NCI-H2107 (cell line): ENCODE results near the gene PEDS1.
"Not testable (repeated sequence)": the region's sequence is repeated elsewhere in the genome, so short reads cannot be mapped to it uniquely, and the experiment has no call there.

Experiments
- DNase-seq: peaks from one replicate; lab custom pipeline; 2025; lab: John Stamatoyannopoulos, UW

The PEDS1 gene

DNA sequence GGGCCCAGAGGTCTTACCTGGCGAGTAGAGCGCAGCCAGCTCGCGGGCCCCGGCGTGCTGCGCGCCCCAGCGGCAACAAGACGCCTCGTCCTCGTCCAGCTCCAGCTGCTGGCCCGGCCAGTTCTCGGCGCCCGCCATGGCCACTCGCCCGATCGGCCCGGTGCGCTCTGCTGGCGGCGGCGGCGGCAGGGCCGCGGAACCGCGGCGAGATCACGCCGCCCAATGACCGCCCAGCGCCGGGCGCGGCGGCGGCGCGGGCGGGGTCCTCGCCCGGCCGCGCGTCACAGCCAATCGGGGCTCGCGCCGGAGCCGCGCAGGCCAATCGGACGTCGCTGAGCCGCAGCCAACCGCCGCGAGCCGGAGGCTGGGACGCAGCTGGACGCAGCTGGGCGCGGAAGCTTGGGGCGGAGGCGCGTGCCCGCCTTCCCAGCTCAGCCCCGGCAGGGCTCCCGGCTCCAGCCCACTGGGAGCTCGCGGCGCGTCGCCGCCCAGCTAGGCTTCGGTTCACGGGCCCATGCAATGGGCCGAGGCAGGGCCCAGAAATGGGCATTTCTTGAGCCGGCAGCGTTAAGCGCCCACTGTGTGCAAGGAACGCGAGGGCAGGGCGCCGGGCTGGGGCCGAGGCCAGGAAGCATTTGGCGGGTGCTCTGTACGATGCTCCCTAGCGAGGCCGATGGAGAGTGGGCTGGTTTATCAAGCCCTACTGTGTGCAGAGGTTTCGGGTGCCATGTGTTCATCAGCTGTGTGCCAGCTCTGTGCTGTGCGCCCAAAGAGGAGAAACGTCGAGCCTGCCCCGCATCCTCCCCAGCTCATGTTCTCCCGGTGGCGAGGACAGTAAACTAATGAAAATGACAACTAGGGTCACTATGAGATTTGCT lies at the start of gene PEDS1:
Gene PEDS1, minus strand, starts transcription at position 224 of the 878 bp plus-strand sequence. Its CDS starts 86 bp downstream, at position 138.
- peak; percentile 93 for DNase-seq

DNA sequence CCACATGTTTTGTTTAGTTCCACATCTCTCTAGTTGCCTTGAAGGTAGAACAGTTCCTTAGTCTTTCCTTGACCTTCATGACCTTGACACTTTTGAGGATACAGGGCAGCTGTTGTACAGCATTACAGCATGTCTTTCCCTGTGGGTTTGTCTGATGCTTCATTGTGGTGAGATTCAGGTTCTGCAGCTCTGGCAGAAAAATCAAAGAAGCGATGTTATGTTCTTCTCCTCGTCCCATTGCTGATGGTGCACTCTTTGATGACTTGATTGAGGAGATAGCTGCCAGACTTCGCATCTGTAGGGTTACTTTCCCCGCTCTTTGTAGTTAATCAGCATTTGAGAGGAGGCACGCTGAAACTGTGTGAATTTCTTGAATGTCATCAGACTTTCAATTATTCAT lies 49.2 kb upstream of the PEDS1 start:
- DNase-seq: no peak

DNA sequence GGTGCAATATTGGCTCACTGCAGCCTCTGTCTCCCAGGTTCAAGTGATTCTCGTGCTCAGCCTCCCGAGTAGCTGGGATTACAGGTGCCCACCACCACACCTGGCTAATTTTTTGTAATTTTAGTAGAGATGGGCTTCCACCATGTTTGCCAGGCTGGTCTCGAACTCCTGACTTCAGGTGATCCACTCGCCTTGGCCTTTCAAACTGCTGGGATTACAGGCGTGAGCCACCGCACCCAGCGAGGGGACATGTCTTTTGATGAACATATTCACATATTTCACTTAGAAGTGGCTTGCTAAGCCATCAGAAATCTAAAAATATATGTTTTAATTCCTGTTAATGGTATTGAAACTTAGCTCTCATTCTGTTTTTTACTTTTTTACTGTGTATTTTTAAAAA lies 48.2 kb upstream of the PEDS1 start:
- DNase-seq: not testable (repeated sequence)

DNA sequence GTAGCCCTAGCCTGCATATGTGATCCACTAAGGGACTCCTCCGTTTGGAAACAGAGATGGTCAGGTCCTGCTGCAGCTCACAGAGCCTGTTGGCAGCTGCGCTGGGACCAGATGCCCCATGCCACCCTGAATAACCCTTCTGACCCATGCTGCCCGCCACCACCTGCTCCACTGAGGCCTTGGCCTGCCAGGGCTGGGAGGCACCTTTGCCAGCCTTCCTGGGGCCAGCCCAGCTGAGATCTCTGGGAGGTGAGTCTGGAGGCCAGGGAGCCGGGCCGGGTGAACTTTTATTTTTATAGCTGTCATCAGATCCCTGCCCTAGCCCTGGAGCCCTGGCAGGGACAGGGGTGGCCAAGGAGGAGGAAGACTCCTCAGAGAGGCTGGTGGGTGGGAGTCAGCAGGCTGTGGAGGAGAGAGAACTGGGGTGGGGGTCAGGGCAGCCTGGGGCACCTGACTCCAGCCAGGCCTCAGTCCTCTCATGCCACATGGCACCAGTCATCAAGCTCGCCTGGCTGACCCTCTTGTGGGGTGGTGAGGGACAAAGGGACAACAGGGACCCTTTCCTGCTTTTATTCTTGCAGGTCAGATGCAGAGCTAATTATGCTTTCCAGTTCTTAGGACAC lies 47.1 kb upstream of the PEDS1 start:
- DNase-seq: no peak

DNA sequence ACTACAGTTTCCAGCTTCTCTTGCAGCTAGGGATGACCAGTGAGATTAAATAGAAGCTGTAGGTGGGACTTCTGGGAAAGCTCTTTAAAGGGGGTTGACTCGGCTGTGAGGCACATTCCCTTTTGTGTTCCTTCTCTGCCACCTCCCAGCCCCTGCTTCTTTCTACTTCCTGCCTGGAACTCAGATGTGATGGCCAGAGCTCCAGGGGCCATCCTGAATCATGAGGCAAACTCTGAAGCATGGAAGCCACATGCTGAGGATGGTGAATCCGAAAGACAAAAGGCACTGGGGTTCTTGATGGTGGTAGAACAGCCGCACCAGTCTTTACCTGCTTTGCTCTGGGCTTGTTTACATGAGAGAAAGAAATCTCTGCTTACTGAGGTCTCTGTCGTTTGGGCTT lies 46.2 kb upstream of the PEDS1 start:
- no peak for DNase-seq

DNA sequence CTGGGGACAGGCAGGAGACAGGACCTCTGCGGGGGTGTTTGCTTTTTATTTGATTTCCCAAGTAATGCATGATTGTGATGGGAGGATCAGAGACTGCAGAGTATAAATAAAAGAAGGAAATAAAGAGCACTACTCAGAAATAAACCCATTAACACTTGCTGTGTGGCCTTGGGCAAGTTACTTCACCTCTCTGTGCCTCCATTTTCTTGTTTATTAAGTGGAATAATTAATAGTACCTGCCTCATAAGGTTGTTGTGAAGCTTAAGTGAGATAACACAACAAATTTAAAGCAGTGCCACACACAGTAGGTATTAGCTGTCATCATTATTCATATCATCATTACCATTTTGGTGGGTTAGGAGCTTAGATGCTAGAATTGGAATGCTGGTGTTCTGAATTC lies 45.2 kb upstream of the PEDS1 start:
- no peak for DNase-seq

DNA sequence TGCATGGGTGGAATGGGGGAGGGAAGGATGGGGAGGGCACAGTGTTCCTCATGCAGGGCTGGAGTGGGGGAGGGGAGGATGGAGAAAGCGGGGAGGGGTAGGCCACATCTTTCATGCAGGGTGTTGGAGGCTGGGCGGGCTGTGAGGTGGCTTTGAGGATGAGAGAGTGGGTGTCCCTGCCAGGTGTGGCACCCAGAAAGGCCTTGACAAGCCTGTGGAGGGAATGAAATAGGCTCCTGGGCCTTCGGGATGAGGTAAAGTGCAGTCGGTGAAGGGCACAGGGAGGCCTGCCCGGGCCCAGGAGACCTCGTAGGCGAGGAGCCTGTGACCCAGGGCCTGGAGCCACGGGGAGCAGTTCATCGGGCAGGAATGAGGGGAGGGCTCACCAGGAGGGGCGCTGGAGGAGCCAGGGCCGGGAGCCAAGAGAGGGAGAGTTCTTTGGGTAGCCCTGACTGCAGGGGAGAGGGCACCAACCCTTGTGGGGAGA lies 44.7 kb upstream of the PEDS1 start:
- no peak for DNase-seq

DNA sequence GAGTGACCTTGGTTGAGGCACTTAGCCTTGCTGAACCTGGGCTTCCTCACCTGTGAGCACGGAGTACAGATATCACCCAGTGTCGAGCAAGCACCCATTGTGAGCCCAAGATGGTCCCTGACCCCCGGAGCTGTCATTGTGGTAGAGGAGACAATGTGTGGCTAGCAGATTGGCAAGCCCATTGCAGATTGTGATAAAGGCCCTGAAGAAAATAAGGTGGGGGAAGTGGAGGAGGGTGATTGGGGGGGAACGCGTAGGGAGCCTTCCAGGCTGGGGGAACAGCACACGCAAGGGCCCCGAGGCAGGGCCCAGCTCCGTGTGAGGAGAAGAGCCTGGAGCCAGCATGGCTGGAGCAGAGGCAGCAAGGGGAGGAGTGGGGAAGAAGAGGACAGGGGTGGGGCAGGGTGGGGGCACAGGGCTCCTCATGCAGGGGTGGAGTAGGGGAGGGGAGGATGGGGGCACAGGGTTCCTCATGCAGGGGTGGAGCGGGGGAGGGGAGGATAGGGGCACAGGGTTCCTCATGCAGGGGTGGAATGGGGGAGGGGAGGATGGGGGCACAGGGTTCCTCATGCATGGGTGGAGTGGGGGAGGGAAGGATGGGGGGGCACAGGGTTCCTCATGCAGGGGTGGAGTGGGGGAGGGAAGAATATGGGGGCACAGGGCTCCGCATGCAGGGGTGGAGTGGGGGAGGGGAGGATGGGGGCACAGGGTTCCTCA lies 44.1 kb upstream of the PEDS1 start:
- DNase-seq: no peak

DNA sequence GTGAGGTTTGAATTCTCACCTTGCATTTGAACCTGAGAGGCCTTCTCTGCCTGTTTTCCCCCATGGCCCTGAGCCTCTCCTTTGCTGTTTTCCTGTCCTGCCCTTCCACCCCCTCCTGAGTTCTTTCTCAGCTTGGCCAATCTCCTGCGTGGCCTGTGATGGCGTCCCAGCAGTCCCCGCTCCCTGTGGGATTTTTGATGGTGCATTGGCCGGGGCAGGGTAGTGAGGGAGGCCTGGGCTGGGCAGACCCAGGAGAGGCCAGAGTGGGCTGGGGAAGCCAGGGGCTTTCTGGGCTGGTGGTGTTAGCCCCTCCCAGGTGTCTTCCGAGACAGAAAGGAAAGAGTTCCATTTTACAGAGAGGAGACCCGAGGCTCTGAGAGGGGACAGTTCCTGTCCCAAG lies 43.4 kb upstream of the PEDS1 start:
- DNase-seq: no peak

DNA sequence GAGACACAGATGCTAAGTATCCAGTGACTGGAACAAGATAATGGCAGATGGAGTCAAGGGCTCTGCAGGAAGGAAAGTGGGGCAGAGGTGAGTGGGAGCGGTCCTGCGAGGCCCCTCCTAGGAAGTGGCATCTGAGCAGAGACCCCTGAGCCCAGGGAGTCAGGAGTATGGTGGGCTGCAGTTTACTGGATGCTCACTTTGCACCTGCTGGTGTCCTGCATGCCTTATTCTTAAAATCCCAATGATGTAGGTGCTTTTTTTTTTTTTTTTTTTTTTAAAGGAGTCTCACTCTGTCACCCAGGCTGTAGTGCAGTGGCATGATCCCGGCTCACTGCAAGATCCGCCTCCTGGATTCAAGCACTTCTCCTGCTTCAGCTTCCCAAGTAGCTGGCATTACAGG lies 42.7 kb upstream of the PEDS1 start:
- DNase-seq: no peak

DNA sequence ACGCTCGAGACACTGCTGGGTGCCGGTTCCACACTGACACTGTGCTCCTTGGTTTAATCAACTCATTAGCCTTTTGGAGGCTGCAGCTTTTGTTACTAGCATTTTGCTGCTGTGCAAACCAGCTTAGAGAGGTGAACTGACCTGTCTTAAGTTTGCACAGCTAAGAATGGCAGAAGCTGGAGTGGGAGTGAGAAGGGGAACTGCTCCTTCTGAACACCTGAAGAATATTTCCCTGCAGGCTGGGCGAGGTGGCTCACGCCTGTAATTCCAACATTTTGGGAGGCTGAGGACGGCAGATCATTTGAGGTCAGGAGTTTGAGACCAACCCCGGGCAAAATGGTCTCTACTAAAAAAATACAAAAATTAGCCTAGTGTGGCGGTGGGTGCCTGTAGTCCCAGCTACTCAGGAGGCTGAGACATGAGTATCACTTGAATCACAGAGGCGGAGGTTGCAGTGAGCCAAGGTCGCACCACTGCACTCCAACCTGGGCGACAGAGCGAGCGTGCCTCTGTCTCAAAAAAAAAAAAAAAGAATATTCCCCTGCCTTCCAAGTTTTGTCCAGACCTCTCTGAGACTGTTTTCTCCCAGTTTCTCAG lies 42.1 kb upstream of the PEDS1 start:
- DNase-seq: no peak

DNA sequence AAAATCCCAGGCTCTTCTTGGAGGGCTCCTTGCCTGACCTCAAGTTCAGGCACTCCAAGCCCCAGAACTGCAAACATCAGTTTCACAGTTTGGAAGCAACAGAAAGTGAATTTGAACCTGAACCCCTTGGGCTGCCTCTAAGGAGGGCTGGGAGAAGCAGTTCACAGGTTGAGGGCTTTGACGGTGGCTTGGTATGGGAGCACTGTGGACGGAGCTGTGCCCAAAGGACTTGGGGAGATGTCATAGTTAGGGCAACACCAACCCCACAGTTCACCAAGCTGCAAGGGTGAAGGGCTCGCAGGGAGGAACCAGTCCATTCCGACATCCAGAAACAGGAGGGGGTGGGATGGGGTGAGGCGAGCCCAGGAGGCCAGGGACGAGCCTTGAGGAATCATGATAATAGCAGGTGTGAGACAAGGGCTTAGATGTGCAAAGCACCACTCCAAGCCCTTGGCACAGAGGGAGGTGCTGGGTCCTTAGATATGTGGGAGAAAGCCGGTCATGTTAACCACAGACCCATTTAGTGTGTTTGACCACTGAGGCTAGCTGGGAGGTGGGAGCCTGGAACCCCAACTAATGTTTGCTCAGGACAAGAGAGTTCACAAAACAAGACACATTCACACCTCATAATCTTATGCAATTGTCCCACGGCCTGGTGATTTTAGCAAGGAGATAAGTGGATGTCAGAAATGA lies 41.5 kb upstream of the PEDS1 start:
- no peak for DNase-seq

DNA sequence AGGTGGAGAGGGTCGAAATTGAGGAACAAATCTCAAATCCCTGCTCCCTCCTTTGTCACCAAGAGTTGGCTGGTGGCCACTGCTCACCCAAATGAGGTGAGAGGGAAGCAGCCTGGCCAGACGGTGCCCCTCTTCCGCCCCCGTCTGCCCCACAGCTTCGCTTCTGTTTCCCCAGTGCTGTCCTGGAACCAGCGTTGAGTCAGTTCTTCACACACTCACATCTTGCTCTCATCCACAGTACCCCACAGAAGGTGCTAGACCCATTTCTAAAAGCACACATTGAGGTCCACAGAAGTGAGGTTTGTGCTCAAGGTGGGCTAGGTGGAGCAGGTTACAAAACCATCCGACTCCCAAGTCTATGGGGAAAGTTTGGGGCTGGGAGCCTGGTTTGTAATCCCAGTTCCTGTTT lies 40.9 kb upstream of the PEDS1 start:
- DNase-seq: no peak

DNA sequence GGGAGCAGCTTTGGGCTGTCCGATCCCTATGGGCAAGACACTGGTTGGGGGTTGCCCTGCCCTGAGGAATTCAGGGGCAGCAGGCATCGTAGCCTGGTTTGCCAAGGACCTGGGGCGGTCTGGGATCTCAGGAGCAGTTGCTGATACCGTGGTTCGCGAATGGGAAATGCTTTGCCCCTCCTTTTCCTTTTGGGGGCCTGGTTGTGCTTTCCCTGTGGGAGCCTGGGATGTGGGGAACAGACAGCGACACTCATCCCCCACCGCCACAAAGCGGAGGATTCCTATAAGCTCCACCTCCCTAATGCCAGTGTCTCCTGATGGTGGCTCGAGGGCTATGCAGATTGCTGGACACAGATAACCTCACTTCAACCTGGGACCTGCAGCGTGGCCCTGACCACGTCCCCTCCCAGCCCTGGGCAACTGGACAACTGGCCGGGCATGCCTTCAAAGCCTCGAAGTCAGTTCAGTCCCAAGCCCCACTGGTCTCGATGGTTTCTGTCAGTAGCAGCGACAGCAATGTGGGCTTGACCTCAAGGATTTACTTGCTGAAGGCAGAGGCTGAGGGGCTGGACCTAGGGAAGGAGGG lies 40.4 kb upstream of the PEDS1 start:
- DNase-seq: no peak

DNA sequence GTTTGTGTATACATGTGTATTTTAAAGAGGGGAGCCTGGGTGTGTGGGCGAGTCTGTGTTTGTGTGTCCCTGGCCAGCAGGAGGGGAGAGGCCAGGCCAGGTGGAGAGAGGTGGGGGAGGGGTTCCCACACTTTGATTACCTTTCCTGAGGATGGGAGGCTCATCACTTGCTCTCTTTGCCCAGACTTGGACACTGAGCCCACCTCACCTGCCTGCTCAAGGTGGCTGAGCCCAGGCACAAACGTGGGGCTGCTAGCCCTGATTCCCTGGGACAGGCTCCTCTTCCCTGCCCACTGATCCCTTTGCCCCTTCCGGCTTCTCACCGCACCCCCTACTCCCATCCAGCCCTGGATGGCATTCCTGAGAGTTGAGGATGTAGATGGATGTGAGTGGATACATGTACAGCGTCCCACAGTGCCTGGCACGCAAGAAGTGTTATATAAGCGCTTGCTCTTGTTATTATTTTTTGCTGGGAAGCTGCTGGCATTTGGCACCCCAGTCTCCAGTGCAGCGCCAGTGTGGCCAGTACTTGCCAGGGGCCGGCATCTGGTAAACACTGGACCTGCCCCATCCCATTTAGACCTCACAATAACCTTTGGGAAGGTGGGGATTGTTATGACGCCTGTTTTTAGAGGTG lies 39.8 kb upstream of the PEDS1 start:
- no peak for DNase-seq

DNA sequence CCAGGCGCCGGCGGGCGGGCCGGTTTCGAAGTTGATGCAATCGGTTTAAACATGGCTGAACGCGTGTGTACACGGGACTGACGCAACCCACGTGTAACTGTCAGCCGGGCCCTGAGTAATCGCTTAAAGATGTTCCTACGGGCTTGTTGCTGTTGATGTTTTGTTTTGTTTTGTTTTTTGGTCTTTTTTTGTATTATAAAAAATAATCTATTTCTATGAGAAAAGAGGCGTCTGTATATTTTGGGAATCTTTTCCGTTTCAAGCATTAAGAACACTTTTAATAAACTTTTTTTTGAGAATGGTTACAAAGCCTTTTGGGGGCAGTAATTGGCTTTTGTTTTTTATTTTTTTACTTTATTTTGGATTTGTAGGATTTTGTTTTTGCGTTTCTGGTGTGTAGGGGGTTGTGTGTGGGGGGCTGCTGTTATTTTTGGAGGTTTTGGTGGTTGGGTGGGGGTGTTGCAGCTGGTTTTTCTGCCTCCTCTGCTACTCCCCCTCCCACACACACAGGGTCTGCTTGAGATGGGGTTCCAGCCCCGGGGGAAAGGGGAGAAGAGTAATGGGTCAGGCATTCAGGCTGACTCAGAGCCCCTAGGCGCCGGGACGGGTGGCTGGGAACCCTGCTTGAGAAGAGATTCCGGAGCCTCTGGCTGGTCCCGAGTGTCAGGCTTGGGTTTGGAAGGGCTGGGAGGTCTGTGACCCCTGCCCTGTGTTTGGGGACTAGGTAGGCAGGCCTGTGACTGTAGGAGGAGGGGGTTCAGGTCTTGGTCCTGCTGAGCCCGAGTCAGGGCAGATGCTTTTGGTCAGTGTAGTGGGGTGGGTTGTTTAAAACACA lies 39.1 kb upstream of the PEDS1 start:
- peak; percentile 72 for DNase-seq

DNA sequence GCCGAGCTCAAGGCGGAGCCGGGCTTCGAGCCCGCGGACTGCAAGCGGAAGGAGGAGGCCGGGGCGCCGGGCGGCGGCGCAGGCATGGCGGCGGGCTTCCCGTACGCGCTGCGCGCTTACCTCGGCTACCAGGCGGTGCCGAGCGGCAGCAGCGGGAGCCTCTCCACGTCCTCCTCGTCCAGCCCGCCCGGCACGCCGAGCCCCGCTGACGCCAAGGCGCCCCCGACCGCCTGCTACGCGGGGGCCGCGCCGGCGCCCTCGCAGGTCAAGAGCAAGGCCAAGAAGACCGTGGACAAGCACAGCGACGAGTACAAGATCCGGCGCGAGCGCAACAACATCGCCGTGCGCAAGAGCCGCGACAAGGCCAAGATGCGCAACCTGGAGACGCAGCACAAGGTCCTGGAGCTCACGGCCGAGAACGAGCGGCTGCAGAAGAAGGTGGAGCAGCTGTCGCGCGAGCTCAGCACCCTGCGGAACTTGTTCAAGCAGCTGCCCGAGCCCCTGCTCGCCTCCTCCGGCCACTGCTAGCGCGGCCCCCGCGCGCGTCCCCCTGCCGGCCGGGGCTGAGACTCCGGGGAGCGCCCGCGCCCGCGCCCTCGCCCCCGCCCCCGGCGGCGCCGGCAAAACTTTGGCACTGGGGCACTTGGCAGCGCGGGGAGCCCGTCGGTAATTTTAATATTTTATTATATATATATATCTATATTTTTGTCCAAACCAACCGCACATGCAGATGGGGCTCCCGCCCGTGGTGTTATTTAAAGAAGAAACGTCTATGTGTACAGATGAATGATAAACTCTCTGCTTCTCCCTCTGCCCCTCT lies 38.2 kb upstream of the PEDS1 start:
- DNase-seq: no peak

DNA sequence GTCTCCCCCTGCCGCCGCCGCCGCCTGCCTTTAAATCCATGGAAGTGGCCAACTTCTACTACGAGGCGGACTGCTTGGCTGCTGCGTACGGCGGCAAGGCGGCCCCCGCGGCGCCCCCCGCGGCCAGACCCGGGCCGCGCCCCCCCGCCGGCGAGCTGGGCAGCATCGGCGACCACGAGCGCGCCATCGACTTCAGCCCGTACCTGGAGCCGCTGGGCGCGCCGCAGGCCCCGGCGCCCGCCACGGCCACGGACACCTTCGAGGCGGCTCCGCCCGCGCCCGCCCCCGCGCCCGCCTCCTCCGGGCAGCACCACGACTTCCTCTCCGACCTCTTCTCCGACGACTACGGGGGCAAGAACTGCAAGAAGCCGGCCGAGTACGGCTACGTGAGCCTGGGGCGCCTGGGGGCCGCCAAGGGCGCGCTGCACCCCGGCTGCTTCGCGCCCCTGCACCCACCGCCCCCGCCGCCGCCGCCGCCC lies 37.6 kb upstream of the PEDS1 start:
- DNase-seq: no peak
